Cerebellar nuclear complex (tissue), 1 donor: Measurements from ENCODE around the gene MITF.
"Not testable (repeated sequence)": the region's sequence is repeated elsewhere in the genome, so short reads cannot be mapped to it uniquely, and the experiment has no call there.

Experiments used
- DNase-seq, 2 experiments: peaks; one replicate each; lab custom pipeline; 2025; lab: John Stamatoyannopoulos, UW

The MITF gene

GRCh38 chr3:69915726-69916125, 176.5 kb downstream of the MITF start:
- no peak for DNase-seq

- DNase-seq, result not testable (repeated sequence)
These were observed 180.7 kb downstream of the MITF start for GRCh38 chr3:69920009-69920408.

DNA sequence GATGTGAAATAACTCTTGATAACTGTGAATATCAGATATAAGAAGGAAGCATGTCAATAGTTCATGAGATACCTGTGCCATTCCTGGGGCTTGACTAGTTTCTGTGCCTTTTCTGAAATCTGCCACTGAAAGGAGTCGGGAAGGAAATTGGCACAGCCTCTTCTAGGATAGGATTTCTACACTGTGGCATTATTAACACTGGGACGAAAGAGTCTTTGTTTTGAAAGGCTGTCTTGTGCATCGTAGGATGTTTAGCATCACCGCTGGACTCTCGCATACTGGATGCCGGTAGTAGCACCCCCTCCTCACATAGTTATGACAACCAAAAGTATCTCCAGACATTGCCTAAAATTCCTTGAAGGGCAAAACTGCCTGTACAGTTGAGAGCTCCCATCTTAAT, 182.4 kb downstream of the MITF start:
- no peak for DNase-seq

GRCh38 chr3:69922521-69923000, 183.3 kb downstream of the MITF start:
- no peak for DNase-seq

DNA sequence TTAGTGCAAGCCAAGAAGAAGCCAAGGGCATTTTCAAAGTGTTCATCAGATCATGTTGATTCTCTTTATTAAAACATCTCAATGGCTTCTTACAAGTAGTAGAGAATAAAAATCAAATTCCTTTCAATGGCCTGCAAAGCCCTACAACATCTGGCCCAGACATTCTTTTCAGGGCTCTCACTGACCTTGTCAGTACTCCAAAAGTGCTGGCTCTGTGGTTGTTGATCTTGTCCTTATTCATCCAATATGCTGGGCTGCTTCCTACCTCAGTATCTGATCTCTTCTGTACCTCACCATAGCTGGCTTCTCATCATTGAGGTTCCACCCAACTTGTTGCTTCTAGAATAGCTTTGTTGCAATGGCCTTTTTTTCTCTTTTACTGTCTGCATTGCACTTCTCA, 186.2 kb downstream of the MITF start:
- DNase-seq, result no peak

DNA sequence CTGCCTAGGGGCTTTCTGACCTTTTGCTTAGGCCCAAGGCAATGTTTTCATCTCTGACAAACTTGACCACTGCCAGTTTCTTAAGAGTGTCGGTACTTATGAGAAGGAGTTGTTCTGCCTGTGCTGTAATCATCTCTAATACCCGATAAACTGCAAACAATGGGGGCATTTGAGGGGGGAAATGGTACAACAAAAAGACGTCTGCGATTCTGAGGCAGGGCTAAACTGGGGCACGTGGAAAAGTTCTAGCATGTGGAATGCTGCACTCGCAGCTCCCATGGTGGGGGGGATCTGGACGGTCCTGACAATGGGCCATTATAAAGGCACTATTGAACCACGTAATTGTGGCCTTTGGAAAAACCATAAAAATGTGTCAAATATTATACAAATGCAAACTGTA, 187.1 kb downstream of the MITF start:
- no peak for DNase-seq

DNA sequence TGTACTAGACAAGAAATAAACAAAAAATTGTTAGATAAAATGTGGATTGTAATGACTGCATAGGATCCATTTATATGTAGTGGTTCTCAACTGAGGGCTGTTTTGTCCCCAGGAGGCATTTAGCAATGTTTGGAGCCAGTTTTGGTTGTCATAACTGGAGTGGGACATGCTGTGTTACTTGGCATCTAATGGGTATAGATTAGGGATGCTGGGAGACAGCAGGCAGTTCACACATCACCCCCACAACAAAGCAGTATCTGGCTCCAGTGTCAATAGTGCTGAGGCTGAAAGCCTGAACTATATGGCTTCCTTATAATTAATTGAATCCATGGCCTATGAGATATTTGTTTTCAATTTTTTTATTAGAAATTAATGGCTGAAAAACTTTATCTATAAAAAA, 188.3 kb downstream of the MITF start:
- DNase-seq, result no peak

GRCh38 chr3:69929019-69929418, 189.8 kb downstream of the MITF start:
- DNase-seq, result no peak

- no peak for DNase-seq
These were observed 191.3 kb downstream of the MITF start for GRCh38 chr3:69930564-69930963.

DNA sequence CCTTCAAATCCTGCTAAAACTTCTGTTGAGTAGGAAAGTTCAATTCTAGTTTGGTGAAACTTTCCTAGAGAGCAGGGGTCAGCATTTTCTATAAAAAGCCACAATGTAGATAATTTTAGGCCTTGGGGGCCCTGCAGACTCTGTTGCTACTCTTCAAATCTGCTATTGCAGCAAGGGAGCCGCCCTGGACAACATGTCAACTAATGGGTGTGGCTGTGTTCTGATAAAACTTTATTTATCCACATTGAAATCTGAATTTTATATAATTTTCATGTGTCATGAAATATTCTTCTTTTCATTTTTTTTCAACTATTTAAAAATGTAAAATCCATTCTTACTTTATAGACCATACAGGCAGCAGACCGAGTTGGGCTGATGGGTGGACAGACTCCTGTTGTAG, 192.8 kb downstream of the MITF start:
- DNase-seq, result no peak

DNA sequence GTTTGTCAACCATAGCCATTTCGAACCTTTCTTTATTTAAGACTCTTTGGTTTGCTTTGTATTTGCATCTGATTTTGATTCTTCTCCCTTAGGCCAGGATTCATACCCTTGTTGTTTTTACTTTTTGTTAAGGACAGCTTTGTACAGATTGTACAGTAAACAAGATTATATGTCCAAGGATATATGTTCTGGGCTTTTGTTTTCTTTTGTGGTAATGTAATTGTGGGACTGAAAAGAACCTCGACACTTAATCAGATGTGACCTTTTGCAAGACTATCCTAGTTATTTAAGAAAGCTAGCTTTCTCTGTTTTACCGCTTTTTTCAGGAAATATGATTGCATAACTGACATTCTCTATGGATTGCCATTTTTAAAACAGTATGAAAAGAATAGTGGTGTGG, 193.2 kb downstream of the MITF start:
- DNase-seq, result no peak

- DNase-seq, result no peak
These were observed 195.1 kb downstream of the MITF start for GRCh38 chr3:69934398-69934797.

DNA sequence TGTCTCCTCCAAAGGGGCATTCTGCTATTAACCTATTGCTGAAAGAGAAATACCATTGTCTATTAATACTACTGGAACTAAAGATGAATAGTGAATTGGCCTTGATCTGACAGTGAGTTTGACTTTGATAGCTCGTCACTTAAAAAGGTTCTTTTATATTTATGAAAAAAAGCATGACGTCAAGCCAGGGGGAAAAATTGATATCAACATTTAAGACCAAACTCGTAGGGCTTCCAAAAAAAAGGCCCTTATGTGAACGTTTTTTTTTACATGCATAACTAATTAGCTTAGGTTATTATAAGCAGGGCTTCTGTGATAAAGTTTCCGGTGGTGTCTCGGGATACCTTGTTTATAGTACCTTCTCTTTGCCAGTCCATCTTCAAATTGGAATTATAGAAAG, 197.0 kb downstream of the MITF start:
- DNase-seq, result no peak

DNA sequence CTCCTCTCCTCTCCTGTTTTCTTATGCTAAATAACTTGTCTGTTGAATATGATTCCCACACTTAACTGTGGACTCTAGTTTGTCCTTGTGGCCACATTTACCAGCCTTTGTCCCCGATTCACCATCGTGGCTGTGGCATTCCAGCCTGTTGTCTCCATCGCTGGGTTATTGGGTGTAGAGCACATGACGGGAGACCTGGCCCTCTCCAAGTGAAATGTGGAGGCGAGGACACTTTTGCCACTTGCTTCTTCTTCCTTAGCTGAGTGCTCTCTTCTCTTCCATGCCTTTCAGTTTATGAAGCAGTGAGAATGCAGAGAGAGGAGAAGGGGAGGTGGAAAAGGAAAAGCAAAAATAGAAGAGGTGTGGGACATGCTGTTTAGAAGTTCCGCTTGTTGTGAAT, 198.8 kb downstream of the MITF start:
- no peak for DNase-seq

DNA sequence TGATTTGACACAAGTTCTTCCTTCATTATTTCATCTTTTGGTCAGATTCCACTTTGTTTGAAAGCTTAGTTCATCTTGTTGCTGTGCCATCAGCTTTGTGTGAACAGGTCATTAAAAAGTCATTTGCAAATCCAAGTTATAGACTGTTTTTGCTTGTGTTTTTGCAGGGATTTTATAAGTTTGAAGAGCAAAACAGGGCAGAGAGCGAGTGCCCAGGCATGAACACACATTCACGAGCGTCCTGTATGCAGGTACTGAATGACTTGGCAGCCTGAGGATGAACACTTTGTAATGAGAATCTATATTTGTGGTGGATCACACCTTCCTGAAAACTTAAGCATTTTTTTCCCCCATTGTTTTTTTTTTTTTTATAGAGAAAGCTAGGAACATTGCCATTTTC, 199.7 kb downstream of the MITF start:
- DNase-seq, result no peak

GRCh38 chr3:69941037-69941436, 201.8 kb downstream of the MITF start:
- no peak for DNase-seq

DNA sequence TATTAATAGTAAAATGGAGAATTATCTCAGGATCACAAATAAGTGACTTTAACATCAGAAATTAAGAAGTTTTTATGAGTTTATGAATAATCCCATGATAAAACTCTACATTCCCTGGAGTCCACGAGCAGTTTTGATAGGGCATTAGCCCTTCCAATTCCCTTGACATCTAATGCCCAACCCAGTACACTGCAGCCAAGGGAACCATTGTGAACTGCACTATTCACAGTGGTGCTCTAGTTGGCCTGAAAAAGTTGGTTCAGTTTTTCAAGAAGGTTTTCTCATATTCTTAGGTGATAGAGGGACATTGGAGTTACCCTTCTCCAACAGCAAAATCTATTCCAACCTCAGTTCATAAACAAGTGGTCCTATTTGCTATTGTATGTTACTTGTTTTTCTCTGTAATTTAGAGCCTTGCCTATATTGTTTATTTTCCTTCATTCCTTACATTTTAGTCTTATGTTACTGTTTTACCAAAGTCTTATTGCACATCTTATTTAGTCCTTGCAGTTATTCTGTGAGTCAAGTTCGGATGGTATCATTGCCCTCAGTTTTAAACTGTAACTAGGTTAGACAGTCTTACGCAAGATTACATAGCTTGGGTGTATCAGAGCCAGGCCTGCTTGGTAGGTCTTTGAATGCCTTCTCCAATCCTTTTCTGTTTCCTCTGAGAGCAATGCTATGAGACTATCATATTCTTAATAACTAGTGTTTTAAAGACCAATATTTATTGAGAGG, 202.3 kb downstream of the MITF start:
- DNase-seq, result no peak

DNA sequence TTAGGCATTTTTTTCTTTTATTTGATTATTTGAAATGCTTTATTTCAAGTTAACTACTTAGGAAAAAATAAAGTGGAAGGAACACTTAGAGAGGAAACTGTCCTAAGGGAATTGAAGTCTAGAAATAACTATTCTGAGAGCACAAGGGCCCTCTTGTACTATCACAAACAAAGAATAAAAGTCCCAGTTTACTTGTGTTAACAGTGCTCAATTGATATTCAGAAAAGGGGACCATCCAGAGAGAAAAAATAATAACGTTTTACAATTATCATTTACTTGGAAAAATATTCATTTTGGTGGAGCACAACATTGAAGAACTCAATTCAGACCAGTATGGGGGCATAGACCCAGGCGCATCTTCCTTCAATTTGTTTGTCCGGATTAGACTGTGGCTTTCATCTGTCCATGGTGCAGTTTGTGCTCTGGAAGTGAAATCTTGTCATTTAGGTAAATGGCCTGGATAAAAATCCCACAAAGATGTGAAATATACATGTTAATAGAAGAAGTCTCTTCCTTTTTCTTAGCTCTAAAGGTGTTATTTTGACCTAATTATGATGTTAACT, 205.7 kb downstream of the MITF start:
- no peak for DNase-seq

DNA sequence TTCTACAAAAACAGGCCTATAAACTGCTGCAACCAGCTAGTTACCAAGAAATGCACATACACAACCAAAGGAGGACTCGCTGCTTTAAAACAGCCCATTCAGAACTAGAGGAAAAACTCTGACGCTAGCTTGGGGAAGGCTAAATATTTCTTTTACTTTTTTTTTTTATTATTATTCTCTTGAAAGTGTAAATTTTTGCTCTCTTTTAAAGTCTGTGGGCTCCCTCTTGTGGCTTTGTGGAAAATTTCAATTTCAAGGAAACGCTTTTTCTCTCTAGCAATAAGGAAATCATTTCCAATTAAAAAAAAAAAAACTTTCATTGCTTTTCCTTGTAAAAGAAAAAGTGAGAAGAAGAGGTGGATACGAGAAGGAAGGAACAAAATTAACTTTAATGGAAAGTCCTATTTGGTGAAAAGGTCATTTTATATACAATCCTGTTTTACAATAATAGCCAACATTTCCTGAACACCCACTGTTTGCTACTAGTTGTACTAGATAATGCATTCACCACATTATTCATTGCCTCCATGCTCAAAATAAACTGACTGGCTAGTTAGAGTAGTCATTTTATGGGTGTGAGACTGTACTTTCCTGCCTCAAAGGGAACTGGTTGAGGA, 209.1 kb downstream of the MITF start:
- DNase-seq, result no peak

- no peak for DNase-seq
These were observed 212.4 kb downstream of the MITF start for GRCh38 chr3:69951616-69952015.

DNA sequence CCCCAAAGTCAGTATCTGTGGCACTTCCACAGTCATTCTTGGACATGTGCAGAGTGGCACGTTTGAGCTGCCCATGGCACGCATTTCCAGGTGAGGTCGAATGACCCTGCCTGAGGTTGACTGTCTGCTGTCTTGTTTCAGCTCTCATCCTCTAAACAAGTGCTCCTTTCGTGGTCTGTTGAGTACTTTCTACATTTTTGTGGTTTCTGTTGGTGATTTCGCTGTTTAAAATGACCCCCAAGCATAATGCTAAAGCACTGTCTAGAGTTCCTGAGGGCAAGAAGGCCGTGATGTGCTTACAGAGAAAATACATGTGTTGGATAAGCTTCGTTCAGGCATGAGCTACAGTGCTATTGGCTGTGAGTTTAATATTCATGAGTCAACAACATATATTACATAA, 220.3 kb downstream of the MITF start:
- DNase-seq, result no peak

DNA sequence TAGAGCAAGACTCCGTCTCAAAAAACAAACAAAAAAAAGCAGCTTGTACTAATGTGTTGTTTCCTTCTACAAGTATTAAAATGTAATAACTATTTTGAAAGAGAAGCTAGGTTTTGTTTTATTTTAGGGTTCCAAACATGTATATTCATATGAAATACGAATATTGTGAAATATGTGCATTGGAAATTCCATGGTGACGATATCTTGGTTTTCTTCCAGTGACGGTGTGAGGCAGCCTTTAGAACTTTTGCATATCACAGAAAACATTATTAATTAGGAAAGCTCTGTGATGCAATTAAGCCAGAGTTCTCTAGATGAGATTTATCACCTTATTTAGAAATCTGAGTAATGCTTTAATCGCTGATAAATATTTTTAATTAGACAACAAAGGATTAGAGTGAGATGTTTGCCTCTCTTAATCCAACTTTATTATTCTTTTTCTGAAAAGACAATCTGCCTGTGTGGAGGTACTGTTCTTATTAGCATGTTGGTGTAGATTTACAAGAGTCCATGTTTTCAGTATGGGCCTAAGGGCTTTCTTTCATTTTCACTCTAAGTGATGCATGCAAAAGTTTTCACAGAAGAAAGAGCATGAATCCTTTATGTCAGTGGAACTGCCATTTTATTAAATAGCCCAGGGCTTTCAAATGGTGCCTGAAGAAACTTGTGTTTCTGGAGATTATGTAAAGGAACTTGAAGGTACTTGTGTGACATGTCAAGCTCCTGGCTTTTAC, 222.6 kb downstream of the MITF start:
- DNase-seq, result no peak

DNA sequence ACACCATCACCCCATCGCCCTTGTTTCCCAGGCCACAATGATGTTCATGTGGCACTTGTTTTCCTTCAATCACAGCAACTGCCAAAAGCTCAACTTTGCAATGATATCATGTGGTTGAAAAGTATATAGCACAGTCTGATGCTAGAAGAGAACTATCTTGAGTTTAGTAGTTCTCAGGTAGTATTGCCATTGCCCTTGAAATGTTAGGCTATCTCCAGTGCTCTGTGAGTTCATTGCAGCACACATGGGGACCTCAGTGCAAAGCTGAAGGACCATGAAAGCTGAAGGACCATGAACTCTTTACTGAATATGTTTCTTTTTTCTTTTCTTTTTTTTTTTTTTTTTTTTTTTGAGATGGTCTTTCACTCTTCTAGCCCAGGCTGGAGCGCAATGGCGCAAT, 224.4 kb downstream of the MITF start:
- DNase-seq, result no peak
